Erythroblast (primary cell): Measurements from ENCODE around the gene TAS1R1.

Source experiments
- GATA1 ChIP-seq: IDR thresholded peaks from 2 replicates; pipeline ENCODE4 v1.6.1; 2011; ENCODE audit warnings: low read depth, mild to moderate bottlenecking, control low read depth, low read length, moderate library complexity
- POLR2A ChIP-seq: IDR thresholded peaks from 2 replicates; pipeline ENCODE4 v1.6.1; 2011; ENCODE audit warnings: mild to moderate bottlenecking, low read length

GRCh38 chr1:6506210-6507036 is 48.7 kb upstream of the TAS1R1 start:
- no peak for TF ChIP-seq POLR2A
- TF ChIP-seq GATA1 = no peak
